Endothelial cell of umbilical vein (primary cell): ENCODE results near the gene ITGB3. TPM values are rescaled to one million over a fixed set of nuclear protein-coding genes. Genes with fewer than 3 reads are reported as not detected.

Source experiments
- BruUV-seq: library from RNA; stranded (reverse); fragments of 400-500 nt; replicated peaks from 2 replicates; lab custom pipeline; 2021; lab: Mats Ljungman, UMichigan
- CTCF ChIA-PET: fragments of 300-600, 350-600 bp; sonication (Branson Sonifier 250); formaldehyde crosslinking; loops from one replicate; lab custom pipeline; 2021; ENCODE audit warnings: antibody characterized with exemption, inconsistent platforms; lab: Charles Lee
- POLR2A ChIA-PET: fragments of 300-600, 350-600 bp; sonication (Branson Sonifier 250); formaldehyde crosslinking; loops from one replicate; lab custom pipeline; 2021; ENCODE audit warnings: antibody characterized with exemption, inconsistent platforms; lab: Charles Lee
- DNase-seq: peaks from one replicate; pipeline ENCODE4 v3.0.0-alpha.2; 2011; ENCODE audit warnings: low read depth, low spot score
- FAIRE-seq: peaks from 2 replicates; lab custom pipeline; 2011; peaks lifted over from hg19 to GRCh38; lab: Jason Lieb, UNC
- H2AFZ ChIP-seq: 2 replicates; pipeline ENCODE4 v1.6.0; 2012; ENCODE audit warnings: low read depth, low read length, control low read depth, inconsistent platforms
- H3K27ac ChIP-seq: 2 replicates; pipeline ENCODE4 v1.5.1; 2011; ENCODE audit warnings: low read depth, mild to moderate bottlenecking, control low read depth, low read length, moderate library complexity; ENCODE audit not compliant: insufficient read depth
- H3K27me3 ChIP-seq, 2 experiments: 2 replicates each; pipeline versions ENCODE4 v1.6.0 to v1.6.1; 2011; ENCODE audit warnings: low read length in 2 of 2, mixed read lengths in 1 of 2; ENCODE audit not compliant: control insufficient read depth in 2 of 2, insufficient read depth in 2 of 2
- H3K36me3 ChIP-seq, 2 experiments: 2 replicates in 1 of 2; 3 replicates in 1 of 2; pipeline ENCODE4 v1.5.1; 2011; ENCODE audit warnings: low read length in 2 of 2, mild to moderate bottlenecking in 1 of 2, moderate library complexity in 1 of 2; ENCODE audit not compliant: control insufficient read depth in 2 of 2, insufficient read depth in 2 of 2; ENCODE audit errors: extremely low read depth in 1 of 2
- H3K4me1 ChIP-seq: 3 replicates; pipeline ENCODE4 v1.5.1; 2011; ENCODE audit warnings: mild to moderate bottlenecking, low read length; ENCODE audit not compliant: control insufficient read depth, insufficient read depth; ENCODE audit errors: extremely low read depth
- H3K4me2 ChIP-seq: 2 replicates; pipeline ENCODE4 v1.6.1; 2011; ENCODE audit warnings: low read length, control low read depth, mixed read lengths; ENCODE audit not compliant: insufficient read depth
- H3K4me3 ChIP-seq, 3 experiments: fragments of 200-600 bp in 1 of 3; sonication (generic), shearing (Covaris generic) in 1 of 3; replicated peaks in 1 of 3; 2 replicates each; pipeline ENCODE4 v1.5.1; 2011 to 2016; ENCODE audit warnings: control low read depth in 3 of 3, low read length in 3 of 3, mild to moderate bottlenecking in 2 of 3, inconsistent platforms in 1 of 3, low read depth in 1 of 3, moderate library complexity in 1 of 3; ENCODE audit not compliant: insufficient read depth in 1 of 3
- H3K79me2 ChIP-seq: 2 replicates; pipeline ENCODE4 v1.6.0; 2012; ENCODE audit warnings: low read length, inconsistent platforms; ENCODE audit not compliant: control insufficient read depth, insufficient read depth
- H3K9ac ChIP-seq: replicated peaks from 2 replicates; pipeline ENCODE3; 2011; ENCODE audit warnings: low read length, control low read depth; ENCODE audit not compliant: insufficient read depth; ENCODE audit errors: extremely low read depth
- H3K9me1 ChIP-seq: replicated peaks from 3 replicates; pipeline ENCODE4 v1.6.0; 2011; ENCODE audit warnings: mild to moderate bottlenecking, low read length; ENCODE audit not compliant: control insufficient read depth, insufficient read depth; ENCODE audit errors: extremely low read depth
- H3K9me3 ChIP-seq: replicated peaks from 2 replicates; pipeline ENCODE4 v1.5.1; 2012; ENCODE audit warnings: low read length, inconsistent platforms; ENCODE audit not compliant: control insufficient read depth, insufficient read depth
- H4K20me1 ChIP-seq: replicated peaks from 2 replicates; pipeline ENCODE3; 2011; ENCODE audit warnings: mild to moderate bottlenecking, low read length; ENCODE audit not compliant: control insufficient read depth, insufficient read depth; ENCODE audit errors: extremely low read depth
- CTCF ChIP-seq, 2 donors: IDR thresholded peaks; 1 replicate in 1 of 2; 2 replicates in 1 of 2; pipeline ENCODE4 v1.5.1; 2011; ENCODE audit warnings: low read length in 2 of 2, mild to moderate bottlenecking in 2 of 2, moderate library complexity in 2 of 2, control low read depth in 1 of 2, inconsistent platforms in 1 of 2, low read depth in 1 of 2; ENCODE audit not compliant: insufficient read depth in 1 of 2; ENCODE audit errors: extremely low read depth in 1 of 2
- EZH2 ChIP-seq: IDR thresholded peaks from 2 replicates; pipeline ENCODE4 v1.6.1; 2012; ENCODE audit warnings: borderline replicate concordance, low read depth, mild to moderate bottlenecking, moderate library complexity, low read length, inconsistent platforms; ENCODE audit not compliant: severe bottlenecking
- FOS ChIP-seq: IDR thresholded peaks from 2 replicates; pipeline ENCODE4 v1.6.1; 2011; ENCODE audit warnings: mild to moderate bottlenecking, low read length, moderate library complexity, borderline replicate concordance; ENCODE audit not compliant: insufficient read depth
- GATA2 ChIP-seq: IDR thresholded peaks from 2 replicates; pipeline ENCODE4 v1.7.0; 2011; ENCODE audit warnings: low read depth, mild to moderate bottlenecking, moderate library complexity, mixed read lengths, low read length; ENCODE audit not compliant: insufficient read length, insufficient read depth
- JUN ChIP-seq: IDR thresholded peaks from 2 replicates; pipeline ENCODE4 v1.6.1; 2011; ENCODE audit warnings: borderline replicate concordance, low read depth; ENCODE audit not compliant: insufficient read length, insufficient read depth
- MAX ChIP-seq: IDR thresholded peaks from 2 replicates; pipeline ENCODE4 v1.6.1; 2011; ENCODE audit not compliant: insufficient read depth, insufficient read length
- MYC ChIP-seq: IDR thresholded peaks from one replicate; pipeline ENCODE4 v1.6.1; 2011; ENCODE audit warnings: mild to moderate bottlenecking, low read depth, low read length
- POLR2A ChIP-seq: IDR thresholded peaks from 2 replicates; pipeline ENCODE4 v1.6.1; 2012; ENCODE audit warnings: low read depth, mild to moderate bottlenecking, control low read depth, low read length
- POLR2AphosphoS5 ChIP-seq: IDR thresholded peaks from 2 replicates; pipeline ENCODE4 v1.6.1; 2012; ENCODE audit warnings: low read depth, mild to moderate bottlenecking, control low read depth, low read length, moderate library complexity; ENCODE audit not compliant: insufficient read depth
- dilution Hi-C: fragments of 300-500 bp; cut with MboI; formaldehyde crosslinking; loops from one replicate; pipeline ENCODE4 v1.15.0; 2019; ENCODE audit warnings: low sequenced_read_pairs; ENCODE audit not compliant: extremely low pct_ligation_motif_present
- intact Hi-C: fragments of 100-400 bp; cut with micrococcal nuclease; formaldehyde crosslinking; loops from one replicate; pipeline ENCODE4 v1.10.0; 2022
- polyA plus RNA-seq, 4 experiments: library from polyadenylated mRNA; depleted of rRNA in 3 of 4; stranded (reverse) in 3 of 4; unstranded in 1 of 4; fragments of >200 nt; gene quantifications; 2 replicates each; pipeline versions ENCODE4 v1.2.1 to v1.2.3, GENCODE V29; 2011 to 2012; ENCODE audit warnings: missing spikeins in 1 of 4
- total RNA-seq: library from RNA; stranded (reverse); gene quantifications from 2 replicates; pipeline ENCODE4 v1.2.3, GENCODE V29; 2021

Gene ITGB3
- total and polyA plus RNA-seq, 2 donors (not counting 3 experiments of a cell fraction or from before 2014, with no cell fraction given): 55.8 to 60.0 TPM

- no peaks in the 10 kb centered on the region for H3K27me3 ChIP-seq
- TF ChIP-seq JUN (no peak), POLR2AphosphoS5 (no peak), MYC (no peak)
- no peak overlapping the region for H3K4me3 ChIP-seq
- POLR2A ChIA-PET: no interaction called here
- no peaks in the 10 kb centered on the region for H3K79me2 ChIP-seq
- no peaks in the 10 kb centered on the region for H3K9me1 ChIP-seq
- no peaks in the 10 kb centered on the region for H3K9me3 ChIP-seq
- no peak for DNase-seq
- H3K4me2 ChIP-seq: no peak overlapping the region
- no peak overlapping the region for H3K9ac ChIP-seq
- CTCF ChIA-PET: interaction anchor here (1.0 kb wide), 2 partner anchors 14 to 35 kb away, joined by 3 read pairs; no protein-coding TSS in a partner anchor
- dilution Hi-C loops: no loop called here
- no peak overlapping the region for H3K27ac ChIP-seq
- BruUV-seq: no TSS peak
- no peaks in the 10 kb centered on the region for H4K20me1 ChIP-seq
- H3K4me1 ChIP-seq: peaks cover 21% of the 10 kb centered on the region
- FAIRE-seq: no peak
- H3K36me3 ChIP-seq: peaks cover 3 to 6% of the 10 kb centered on the region in 2 experiments
- H2AFZ ChIP-seq: no peak overlapping the region
- intact Hi-C loops: no loop called here
These were observed 26.6 kb downstream of the ITGB3 start for GRCh38 chr17:47280072-47280811.

GRCh38 chr17:47281216-47281615 lies 27.6 kb downstream of the ITGB3 start:
- ChIA-PET POLR2A (no interaction called here), CTCF (interaction anchor here (1.0 kb wide), 1 partner anchor 36 kb away, joined by 3 read pairs; no protein-coding TSS in a partner anchor)
- Histone ChIP-seq H4K20me1 (no peaks in the 10 kb centered on the region), H3K27me3 (no peaks in the 10 kb centered on the region), H3K4me3 (no peak overlapping the region), H3K9me1 (no peaks in the 10 kb centered on the region), H3K27ac (no peak overlapping the region), H3K4me2 (no peak overlapping the region), H3K9ac (no peak overlapping the region), H2AFZ (no peak overlapping the region), H3K9me3 (no peaks in the 10 kb centered on the region), H3K36me3 (peaks cover 3 to 11% of the 10 kb centered on the region in 2 experiments), H3K79me2 (no peaks in the 10 kb centered on the region), H3K4me1 (peaks cover 19% of the 10 kb centered on the region)
- no TSS peak for BruUV-seq
- DNase-seq (no peak), FAIRE-seq (no peak)
- intact Hi-C loops (no loop called here), dilution Hi-C loops (no loop called here)
- TF ChIP-seq MYC (no peak), JUN (no peak), FOS (no peak), GATA2 (no peak), POLR2AphosphoS5 (no peak), EZH2 (no peak), MAX (no peak), CTCF (IDR thresholded peaks at IDR 0.05; ENCODE audit: extremely low read depth in 1 of 2, insufficient read depth in 1 of 2, low read depth in 1 of 2, low read length in 2 of 2) (no peak), POLR2A (no peak)
